Skin epidermis (tissue), 12 donors: ENCODE data around the gene DLGAP1.

Source experiments
- H3K27ac ChIP-seq, 21 experiments: fragments of 200-600 bp; sonication (generic) in 11 of 21; one replicate each; pipeline ENCODE4 v1.5.0; 2020; ENCODE audit warnings: mild to moderate bottlenecking in 3 of 21, inconsistent platforms in 2 of 21, moderate library complexity in 2 of 21
- H3K4me3 ChIP-seq, 7 experiments: fragments of 200-600 bp; sonication (generic) in 2 of 7; one replicate each; pipeline ENCODE4 v1.5.0; 2020; ENCODE audit warnings: inconsistent platforms in 2 of 7, mild to moderate bottlenecking in 2 of 7, moderate library complexity in 1 of 7

The DLGAP1 gene

GRCh38 chr18:3920832-3921231 lies 534.3 kb downstream of the DLGAP1 start:
- H3K27ac ChIP-seq = no peak overlapping the region
- no peak overlapping the region for H3K4me3 ChIP-seq

GRCh38 chr18:3919396-3920061 lies 535.6 kb downstream of the DLGAP1 start:
- no peak overlapping the region for H3K4me3 ChIP-seq
- H3K27ac ChIP-seq = no peak overlapping the region

GRCh38 chr18:3916082-3916481 lies 539.0 kb downstream of the DLGAP1 start:
- no peak overlapping the region for H3K27ac ChIP-seq
- H3K4me3 ChIP-seq = no peak overlapping the region

GRCh38 chr18:3914833-3915610 lies 540.1 kb downstream of the DLGAP1 start:
- Histone ChIP-seq H3K4me3 (no peak overlapping the region), H3K27ac (no peak overlapping the region)

- Histone ChIP-seq H3K4me3 (no peak overlapping the region), H3K27ac (no peak overlapping the region)
Measured at GRCh38 chr18:3914109-3914508, 541.0 kb downstream of the DLGAP1 start.

- Histone ChIP-seq H3K4me3 (no peak overlapping the region), H3K27ac (no peak overlapping the region)
Measured at GRCh38 chr18:3912705-3913104, 542.4 kb downstream of the DLGAP1 start.

GRCh38 chr18:3911413-3911812 lies 543.7 kb downstream of the DLGAP1 start:
- no peak overlapping the region for H3K4me3 ChIP-seq
- H3K27ac ChIP-seq = no peak overlapping the region

- Histone ChIP-seq H3K4me3 (no peak overlapping the region), H3K27ac (no peak overlapping the region)
Measured at GRCh38 chr18:3910512-3910911, 544.6 kb downstream of the DLGAP1 start.

GRCh38 chr18:3907955-3908354 lies 547.2 kb downstream of the DLGAP1 start:
- Histone ChIP-seq H3K27ac (no peak overlapping the region), H3K4me3 (no peak overlapping the region)

GRCh38 chr18:3906116-3906750 lies 548.9 kb downstream of the DLGAP1 start:
- no peak overlapping the region for H3K27ac ChIP-seq
- H3K4me3 ChIP-seq = no peak overlapping the region

- peak overlapping the region in 1 of 21 experiments; percentile 18 for H3K27ac ChIP-seq
- no peak overlapping the region for H3K4me3 ChIP-seq
Measured at GRCh38 chr18:3903337-3903736, 551.8 kb downstream of the DLGAP1 start.

- no peak overlapping the region for H3K27ac ChIP-seq
Measured at GRCh38 chr18:3902676-3903075, 552.4 kb downstream of the DLGAP1 start.

GRCh38 chr18:3901811-3902210 lies 553.3 kb downstream of the DLGAP1 start:
- Histone ChIP-seq H3K27ac (no peak overlapping the region), H3K4me3 (no peak overlapping the region)

More at GRCh38 chr18:3902676-3903075, 552.4 kb downstream of the DLGAP1 start:
- H3K4me3 ChIP-seq = no peak overlapping the region

- H3K4me3 ChIP-seq = no peak overlapping the region
- no peak overlapping the region for H3K27ac ChIP-seq
Measured at GRCh38 chr18:3901042-3901441, 554.1 kb downstream of the DLGAP1 start.

GRCh38 chr18:3900327-3900726 lies 554.8 kb downstream of the DLGAP1 start:
- Histone ChIP-seq H3K4me3 (no peak overlapping the region), H3K27ac (no peak overlapping the region)

GRCh38 chr18:3898861-3899613 lies 556.1 kb downstream of the DLGAP1 start:
- no peak overlapping the region for H3K4me3 ChIP-seq
- no peak overlapping the region for H3K27ac ChIP-seq

GRCh38 chr18:3892152-3892551 lies 563.0 kb downstream of the DLGAP1 start:
- no peak overlapping the region for H3K4me3 ChIP-seq
- H3K27ac ChIP-seq = no peak overlapping the region

GRCh38 chr18:3891245-3891644 lies 563.9 kb downstream of the DLGAP1 start:
- Histone ChIP-seq H3K4me3 (no peak overlapping the region), H3K27ac (no peak overlapping the region)

GRCh38 chr18:3889803-3890202 lies 565.3 kb downstream of the DLGAP1 start:
- no peak overlapping the region for H3K27ac ChIP-seq

GRCh38 chr18:3889121-3889520 lies 566.0 kb downstream of the DLGAP1 start:
- no peak overlapping the region for H3K27ac ChIP-seq

More at GRCh38 chr18:3889803-3890202, 565.3 kb downstream of the DLGAP1 start:
- no peak overlapping the region for H3K4me3 ChIP-seq

More at GRCh38 chr18:3889121-3889520, 566.0 kb downstream of the DLGAP1 start:
- H3K4me3 ChIP-seq = no peak overlapping the region
